Endothelial cell of umbilical vein (primary cell): ENCODE data around the gene RPL3. TPM values are rescaled to one million over a fixed set of nuclear protein-coding genes. Genes with fewer than 3 reads are reported as not detected.

Experiments
- BruUV-seq: library from RNA; stranded (reverse); fragments of 400-500 nt; replicated peaks from 2 replicates; lab custom pipeline; 2021; lab: Mats Ljungman, UMichigan
- CTCF ChIA-PET: fragments of 300-600, 350-600 bp; sonication (Branson Sonifier 250); formaldehyde crosslinking; loops from one replicate; lab custom pipeline; 2021; ENCODE audit warnings: antibody characterized with exemption, inconsistent platforms; lab: Charles Lee
- POLR2A ChIA-PET: fragments of 300-600, 350-600 bp; sonication (Branson Sonifier 250); formaldehyde crosslinking; loops from one replicate; lab custom pipeline; 2021; ENCODE audit warnings: antibody characterized with exemption, inconsistent platforms; lab: Charles Lee
- DNase-seq: peaks from one replicate; pipeline ENCODE4 v3.0.0-alpha.2; 2011; ENCODE audit warnings: low read depth, low spot score
- FAIRE-seq: peaks from 2 replicates; lab custom pipeline; 2011; peaks lifted over from hg19 to GRCh38; lab: Jason Lieb, UNC
- H2AFZ ChIP-seq: 2 replicates; pipeline ENCODE4 v1.6.0; 2012; ENCODE audit warnings: low read depth, low read length, control low read depth, inconsistent platforms
- H3K27ac ChIP-seq: 2 replicates; pipeline ENCODE4 v1.5.1; 2011; ENCODE audit warnings: low read depth, mild to moderate bottlenecking, control low read depth, low read length, moderate library complexity; ENCODE audit not compliant: insufficient read depth
- H3K27me3 ChIP-seq, 2 experiments: 2 replicates each; pipeline versions ENCODE4 v1.6.0 to v1.6.1; 2011; ENCODE audit warnings: low read length in 2 of 2, mixed read lengths in 1 of 2; ENCODE audit not compliant: control insufficient read depth in 2 of 2, insufficient read depth in 2 of 2
- H3K36me3 ChIP-seq, 2 experiments: 2 replicates in 1 of 2; 3 replicates in 1 of 2; pipeline ENCODE4 v1.5.1; 2011; ENCODE audit warnings: low read length in 2 of 2, mild to moderate bottlenecking in 1 of 2, moderate library complexity in 1 of 2; ENCODE audit not compliant: control insufficient read depth in 2 of 2, insufficient read depth in 2 of 2; ENCODE audit errors: extremely low read depth in 1 of 2
- H3K4me1 ChIP-seq: 3 replicates; pipeline ENCODE4 v1.5.1; 2011; ENCODE audit warnings: mild to moderate bottlenecking, low read length; ENCODE audit not compliant: control insufficient read depth, insufficient read depth; ENCODE audit errors: extremely low read depth
- H3K4me2 ChIP-seq: 2 replicates; pipeline ENCODE4 v1.6.1; 2011; ENCODE audit warnings: low read length, control low read depth, mixed read lengths; ENCODE audit not compliant: insufficient read depth
- H3K4me3 ChIP-seq, 3 experiments: fragments of 200-600 bp in 1 of 3; sonication (generic), shearing (Covaris generic) in 1 of 3; replicated peaks in 1 of 3; 2 replicates each; pipeline ENCODE4 v1.5.1; 2011 to 2016; ENCODE audit warnings: control low read depth in 3 of 3, low read length in 3 of 3, mild to moderate bottlenecking in 2 of 3, inconsistent platforms in 1 of 3, low read depth in 1 of 3, moderate library complexity in 1 of 3; ENCODE audit not compliant: insufficient read depth in 1 of 3
- H3K79me2 ChIP-seq: 2 replicates; pipeline ENCODE4 v1.6.0; 2012; ENCODE audit warnings: low read length, inconsistent platforms; ENCODE audit not compliant: control insufficient read depth, insufficient read depth
- H3K9ac ChIP-seq: replicated peaks from 2 replicates; pipeline ENCODE3; 2011; ENCODE audit warnings: low read length, control low read depth; ENCODE audit not compliant: insufficient read depth; ENCODE audit errors: extremely low read depth
- H3K9me1 ChIP-seq: replicated peaks from 3 replicates; pipeline ENCODE4 v1.6.0; 2011; ENCODE audit warnings: mild to moderate bottlenecking, low read length; ENCODE audit not compliant: control insufficient read depth, insufficient read depth; ENCODE audit errors: extremely low read depth
- H3K9me3 ChIP-seq: replicated peaks from 2 replicates; pipeline ENCODE4 v1.5.1; 2012; ENCODE audit warnings: low read length, inconsistent platforms; ENCODE audit not compliant: control insufficient read depth, insufficient read depth
- H4K20me1 ChIP-seq: replicated peaks from 2 replicates; pipeline ENCODE3; 2011; ENCODE audit warnings: mild to moderate bottlenecking, low read length; ENCODE audit not compliant: control insufficient read depth, insufficient read depth; ENCODE audit errors: extremely low read depth
- CTCF ChIP-seq, 2 donors: IDR thresholded peaks; 1 replicate in 1 of 2; 2 replicates in 1 of 2; pipeline ENCODE4 v1.5.1; 2011; ENCODE audit warnings: low read length in 2 of 2, mild to moderate bottlenecking in 2 of 2, moderate library complexity in 2 of 2, control low read depth in 1 of 2, inconsistent platforms in 1 of 2, low read depth in 1 of 2; ENCODE audit not compliant: insufficient read depth in 1 of 2; ENCODE audit errors: extremely low read depth in 1 of 2
- EZH2 ChIP-seq: IDR thresholded peaks from 2 replicates; pipeline ENCODE4 v1.6.1; 2012; ENCODE audit warnings: borderline replicate concordance, low read depth, mild to moderate bottlenecking, moderate library complexity, low read length, inconsistent platforms; ENCODE audit not compliant: severe bottlenecking
- FOS ChIP-seq: IDR thresholded peaks from 2 replicates; pipeline ENCODE4 v1.6.1; 2011; ENCODE audit warnings: mild to moderate bottlenecking, low read length, moderate library complexity, borderline replicate concordance; ENCODE audit not compliant: insufficient read depth
- GATA2 ChIP-seq: IDR thresholded peaks from 2 replicates; pipeline ENCODE4 v1.7.0; 2011; ENCODE audit warnings: low read depth, mild to moderate bottlenecking, moderate library complexity, mixed read lengths, low read length; ENCODE audit not compliant: insufficient read length, insufficient read depth
- JUN ChIP-seq: IDR thresholded peaks from 2 replicates; pipeline ENCODE4 v1.6.1; 2011; ENCODE audit warnings: borderline replicate concordance, low read depth; ENCODE audit not compliant: insufficient read length, insufficient read depth
- MAX ChIP-seq: IDR thresholded peaks from 2 replicates; pipeline ENCODE4 v1.6.1; 2011; ENCODE audit not compliant: insufficient read depth, insufficient read length
- MYC ChIP-seq: IDR thresholded peaks from one replicate; pipeline ENCODE4 v1.6.1; 2011; ENCODE audit warnings: mild to moderate bottlenecking, low read depth, low read length
- POLR2A ChIP-seq: IDR thresholded peaks from 2 replicates; pipeline ENCODE4 v1.6.1; 2012; ENCODE audit warnings: low read depth, mild to moderate bottlenecking, control low read depth, low read length
- POLR2AphosphoS5 ChIP-seq: IDR thresholded peaks from 2 replicates; pipeline ENCODE4 v1.6.1; 2012; ENCODE audit warnings: low read depth, mild to moderate bottlenecking, control low read depth, low read length, moderate library complexity; ENCODE audit not compliant: insufficient read depth
- dilution Hi-C: fragments of 300-500 bp; cut with MboI; formaldehyde crosslinking; loops from one replicate; pipeline ENCODE4 v1.15.0; 2019; ENCODE audit warnings: low sequenced_read_pairs; ENCODE audit not compliant: extremely low pct_ligation_motif_present
- intact Hi-C: fragments of 100-400 bp; cut with micrococcal nuclease; formaldehyde crosslinking; loops from one replicate; pipeline ENCODE4 v1.10.0; 2022
- polyA plus RNA-seq, 4 experiments: library from polyadenylated mRNA; depleted of rRNA in 3 of 4; stranded (reverse) in 3 of 4; unstranded in 1 of 4; fragments of >200 nt; gene quantifications; 2 replicates each; pipeline versions ENCODE4 v1.2.1 to v1.2.3, GENCODE V29; 2011 to 2012; ENCODE audit warnings: missing spikeins in 1 of 4
- total RNA-seq: library from RNA; stranded (reverse); gene quantifications from 2 replicates; pipeline ENCODE4 v1.2.3, GENCODE V29; 2021

The RPL3 gene
- total and polyA plus RNA-seq, 2 donors (not counting 3 experiments of a cell fraction or from before 2014, with no cell fraction given) = 1,954 to 4,065 TPM

DNA sequence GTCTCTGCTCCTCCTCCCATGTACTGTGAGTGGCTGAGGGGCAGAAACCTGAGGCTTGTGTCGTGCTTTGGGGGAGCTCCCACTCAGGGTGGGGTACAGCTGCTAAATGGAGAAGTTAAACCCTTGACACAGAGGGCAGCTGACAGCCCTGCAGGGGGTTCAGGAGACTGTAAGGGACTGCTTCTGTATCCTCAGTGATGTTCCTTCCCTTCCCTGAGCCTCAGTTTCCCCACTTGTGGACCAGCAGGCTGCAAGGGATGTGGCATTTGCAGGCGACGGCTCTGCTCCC is 46.0 kb upstream of the RPL3 start:
- ChIA-PET POLR2A (interaction anchor here (0.6 kb wide), 1 partner anchor 14 kb away, joined by 4 read pairs; no protein-coding TSS in a partner anchor), CTCF (interaction anchor here (1.5 kb wide), 1 partner anchor 22 kb away, joined by 5 read pairs; no protein-coding TSS in a partner anchor)
- H3K9me3 ChIP-seq = no peaks in the 10 kb centered on the region
- no peaks in the 10 kb centered on the region for H3K79me2 ChIP-seq
- FAIRE-seq = no peak
- H3K9ac ChIP-seq = no peak overlapping the region
- DNase-seq = no peak
- H3K4me3 ChIP-seq = no peak overlapping the region
- intact Hi-C loops = no loop called here
- no peak overlapping the region for H2AFZ ChIP-seq
- H3K9me1 ChIP-seq = no peaks in the 10 kb centered on the region
- H3K4me1 ChIP-seq = no peaks in the 10 kb centered on the region
- H3K4me2 ChIP-seq = no peak overlapping the region
- TF ChIP-seq EZH2 = no peak
- no peak for TF ChIP-seq JUN
- no peak for TF ChIP-seq FOS
- TF ChIP-seq MAX = no peak
- no peak for TF ChIP-seq POLR2AphosphoS5
- TF ChIP-seq MYC = no peak
- no peak for TF ChIP-seq GATA2
- no peak for TF ChIP-seq CTCF (IDR thresholded peaks at IDR 0.05; ENCODE audit: extremely low read depth in 1 of 2, insufficient read depth in 1 of 2, low read depth in 1 of 2, low read length in 2 of 2)
- no peak for TF ChIP-seq POLR2A
- no peaks in the 10 kb centered on the region for H3K27me3 ChIP-seq
- BruUV-seq = no TSS peak
- dilution Hi-C loops = no loop called here
- no peaks in the 10 kb centered on the region for H3K36me3 ChIP-seq
- H3K27ac ChIP-seq = no peak overlapping the region
- H4K20me1 ChIP-seq = no peaks in the 10 kb centered on the region
